ENCODE data around the gene ZNF556. TPM values are rescaled to one million over a fixed set of nuclear protein-coding genes. Genes with fewer than 3 reads are reported as not detected.
A peak's percentile ranks its signal among the peaks of the same experiment; 100 is the strongest.
"Not testable (repeated sequence)": the region's sequence is repeated elsewhere in the genome, so short reads cannot be mapped to it uniquely, and the experiment has no call there.

The ZNF556 gene
- polyA plus RNA-seq, 3 donors, result not detected

- H3K79me2 ChIP-seq (ENCODE audit: insufficient read depth, low read length), result no peaks in the 10 kb centered on the region
- H3K36me3 Mint-ChIP-seq, result no peaks in the 10 kb centered on the region
- peaks cover 13 to 48% (median 26%) of the 10 kb centered on the region in 7 donors for H3K9me3 Mint-ChIP-seq
- H3K4me3 Mint-ChIP-seq, result no peak overlapping the region
- intact Hi-C loops (cut with micrococcal nuclease), result loop anchor here (5.0 to 10.0 kb wide), 3 partner anchors 52 to 225 kb away; partner anchors contain the start of gene ZNF554 (in 1 of the 2)
- H3K27ac Mint-ChIP-seq, result peak overlapping the region in 1 of 7 donors; percentile 51
- peaks cover 4% of the 10 kb centered on the region for H3K4me1 Mint-ChIP-seq
- no peak overlapping the region for H3K4me3 ChIP-seq (replicated peaks in 1 of 3; ENCODE audit: low read depth in 2 of 3, low read length in 3 of 3)
- no peak overlapping the region for H2AFZ ChIP-seq (ENCODE audit: insufficient read depth, low read depth, low read length, poor library complexity, severe bottlenecking)
- DNase-seq, result no peak
- no peak overlapping the region for H3K9ac ChIP-seq (ENCODE audit: insufficient read depth, low read length, poor library complexity, severe bottlenecking)
- H3K27ac ChIP-seq (ENCODE audit: low read depth in 1 of 2, low read length in 2 of 2), result no peak overlapping the region
- TF ChIP-seq CTCF (IDR thresholded peaks at IDR 0.05), result no peak
- H3K27me3 Mint-ChIP-seq (ENCODE audit: low read depth in 3 of 3), result peaks cover 0 to 3% (median 2%) of the 10 kb centered on the region in 3 donors
- 81% methylated on average over 10 of the region's 10 CpGs for WGBS (ENCODE audit: insufficient coverage)
- H3K4me2 ChIP-seq (replicated peaks; ENCODE audit: extremely low read depth, low read length, poor library complexity, severe bottlenecking), result no peak overlapping the region
- no peaks in the 10 kb centered on the region for H3K36me3 ChIP-seq (replicated peaks in 1 of 2; ENCODE audit: control insufficient read depth in 1 of 2, insufficient read depth in 2 of 2, low read length in 2 of 2)
- H4K20me1 ChIP-seq (ENCODE audit: insufficient read depth, low read length), result no peaks in the 10 kb centered on the region
- no peaks in the 10 kb centered on the region for H3K4me1 ChIP-seq (ENCODE audit: control insufficient read depth in 1 of 2, insufficient read depth in 2 of 2, low read length in 2 of 2)
- no peaks in the 10 kb centered on the region for H3K27me3 ChIP-seq (ENCODE audit: control insufficient read depth in 2 of 2, insufficient read depth in 2 of 2, low read length in 2 of 2)
- H3K9me3 ChIP-seq (replicated peaks in 1 of 2; ENCODE audit: control insufficient read depth in 1 of 2, insufficient read depth in 1 of 2, low read length in 2 of 2), result peaks cover 0 to 8% of the 10 kb centered on the region in 2 donors
These were observed 2.5 kb downstream of the ZNF556 start for GRCh38 chr19:2869618-2870017.

- intact Hi-C loops (cut with micrococcal nuclease), result loop anchor here (2.0 to 10.0 kb wide), 3 partner anchors 55 to 227 kb away; partner anchors contain the start of gene ZNF554 (in 1 of the 2)
- not testable (repeated sequence) for H3K9ac ChIP-seq (ENCODE audit: insufficient read depth, low read length, poor library complexity, severe bottlenecking); H4K20me1 ChIP-seq (ENCODE audit: insufficient read depth, low read length); H3K4me1 Mint-ChIP-seq; H3K4me3 ChIP-seq (replicated peaks in 1 of 3; ENCODE audit: low read depth in 2 of 3, low read length in 3 of 3); H3K4me2 ChIP-seq (replicated peaks; ENCODE audit: extremely low read depth, low read length, poor library complexity, severe bottlenecking); H3K4me3 Mint-ChIP-seq; H3K36me3 ChIP-seq (replicated peaks in 1 of 2; ENCODE audit: control insufficient read depth in 1 of 2, insufficient read depth in 2 of 2, low read length in 2 of 2); H3K27me3 Mint-ChIP-seq (ENCODE audit: low read depth in 3 of 3); H3K79me2 ChIP-seq (ENCODE audit: insufficient read depth, low read length); H3K27me3 ChIP-seq (ENCODE audit: control insufficient read depth in 2 of 2, insufficient read depth in 2 of 2, low read length in 2 of 2); H3K27ac Mint-ChIP-seq; H3K36me3 Mint-ChIP-seq; H3K4me1 ChIP-seq (ENCODE audit: control insufficient read depth in 1 of 2, insufficient read depth in 2 of 2, low read length in 2 of 2); H3K27ac ChIP-seq (ENCODE audit: low read depth in 1 of 2, low read length in 2 of 2); H2AFZ ChIP-seq (ENCODE audit: insufficient read depth, low read depth, low read length, poor library complexity, severe bottlenecking)
- WGBS (ENCODE audit: insufficient coverage), result no CpG with 5 or more reads among the region's 11 CpGs
- peak in 1 of 3 donors; percentile 5 for DNase-seq
- H3K9me3 Mint-ChIP-seq, result peaks cover 15 to 60% (median 40%) of the 10 kb centered on the region in 7 donors
- peak; percentile 45 for TF ChIP-seq CTCF (IDR thresholded peaks at IDR 0.05)
- peaks cover 12 to 23% of the 10 kb centered on the region in 2 donors for H3K9me3 ChIP-seq (replicated peaks in 1 of 2; ENCODE audit: control insufficient read depth in 1 of 2, insufficient read depth in 1 of 2, low read length in 2 of 2)
These were observed 5.0 kb downstream of the ZNF556 start for GRCh38 chr19:2872175-2872574.

Data from CD14-positive monocyte (primary cell).